OCI-LY1 (cell line): ENCODE results near the gene PTPRT.

Source experiments
- H2AFZ ChIP-seq: fragments of 200-600 bp; sonication (generic), shearing (Covaris generic); 2 replicates; pipeline ENCODE4 v1.6.0; 2014; ENCODE audit warnings: antibody characterized with exemption, mild to moderate bottlenecking, low read length
- H3F3A ChIP-seq: fragments of 200-600 bp; sonication (generic), shearing (Covaris generic); 2 replicates; pipeline ENCODE4 v1.6.0; 2014; ENCODE audit warnings: mild to moderate bottlenecking, antibody characterized with exemption, low read length, moderate library complexity; ENCODE audit not compliant: insufficient read depth
- H3K27ac ChIP-seq: fragments of 200-600 bp; sonication (generic); 2 replicates; pipeline ENCODE4 v1.5.1; 2014; ENCODE audit warnings: low read length, mixed run types, mild to moderate bottlenecking, low read depth; ENCODE audit not compliant: poor library complexity, severe bottlenecking
- H3K27me3 ChIP-seq: fragments of 200-600 bp; sonication (generic); 2 replicates; pipeline ENCODE4 v1.6.0; 2014; ENCODE audit warnings: antibody characterized with exemption, mild to moderate bottlenecking, low read length, moderate library complexity; ENCODE audit not compliant: insufficient read depth
- H3K36me3 ChIP-seq: fragments of 200-600 bp; sonication (generic); 2 replicates; pipeline ENCODE4 v1.6.1; 2014; ENCODE audit warnings: mild to moderate bottlenecking, antibody characterized with exemption, low read length, moderate library complexity, mixed read lengths; ENCODE audit not compliant: insufficient read depth
- H3K4me1 ChIP-seq: fragments of 200-600 bp; sonication (generic); 2 replicates; pipeline ENCODE4 v1.5.1; 2014; ENCODE audit warnings: mild to moderate bottlenecking, low read length, moderate library complexity; ENCODE audit not compliant: insufficient read depth, severe bottlenecking
- H3K4me2 ChIP-seq: fragments of 200-600 bp; sonication (generic), shearing (Covaris generic); 2 replicates; pipeline ENCODE4 v1.6.1; 2014; ENCODE audit warnings: low read length
- H3K4me3 ChIP-seq: fragments of 200-600 bp; sonication (generic); 2 replicates; pipeline ENCODE4 v1.5.1; 2014; ENCODE audit warnings: low read length, low read depth, mild to moderate bottlenecking, mixed read lengths; ENCODE audit not compliant: poor library complexity, severe bottlenecking
- H3K79me2 ChIP-seq: fragments of 200-600 bp; shearing (Covaris generic); 2 replicates; pipeline ENCODE4 v1.6.1; 2016; ENCODE audit warnings: mixed run types, low read length, mixed read lengths; ENCODE audit not compliant: insufficient read depth
- H3K9ac ChIP-seq: fragments of 200-600 bp; sonication (generic), shearing (Covaris generic); 2 replicates; pipeline ENCODE4 v1.6.1; 2014; ENCODE audit warnings: mild to moderate bottlenecking, low read length, mixed read lengths
- H3K9me2 ChIP-seq: fragments of 200-600 bp; sonication (generic), shearing (Covaris generic); 2 replicates; pipeline ENCODE4 v1.6.1; 2014; ENCODE audit warnings: low read depth, mild to moderate bottlenecking, low read length, mixed read lengths
- H3K9me3 ChIP-seq: fragments of 200-600 bp; shearing (Covaris generic); 2 replicates; pipeline ENCODE4 v1.6.1; 2014; ENCODE audit warnings: low read length, mixed read lengths
- H4K20me1 ChIP-seq: fragments of 200-600 bp; sonication (generic), shearing (Covaris generic); 2 replicates; pipeline ENCODE4 v1.6.0; 2016; ENCODE audit warnings: mild to moderate bottlenecking, low read length; ENCODE audit not compliant: insufficient read depth
- CTCF ChIP-seq: fragments of 200-600 bp; sonication (generic), shearing (Covaris generic); IDR thresholded peaks from 2 replicates; pipeline ENCODE4 v1.5.1; 2017; ENCODE audit warnings: mild to moderate bottlenecking, antibody characterized with exemption, low read length, moderate library complexity, mixed read lengths
- EZH2 ChIP-seq: fragments of 200-600 bp; sonication (generic), shearing (Covaris generic); IDR thresholded peaks from 2 replicates; pipeline ENCODE4 v1.8.0; 2017; ENCODE audit warnings: borderline replicate concordance, mixed run types, mild to moderate bottlenecking, antibody characterized with exemption, low read length, moderate library complexity, mixed read lengths

The PTPRT gene

GRCh38 chr20:43229696-43230095 lies 40.0 kb upstream of the PTPRT start:
- Histone ChIP-seq H3K27ac (no peak overlapping the region), H3K9me2 (no peaks in the 10 kb centered on the region), H3K9ac (no peak overlapping the region), H3K4me2 (no peak overlapping the region), H2AFZ (no peak overlapping the region), H4K20me1 (no peaks in the 10 kb centered on the region), H3F3A (no peaks in the 10 kb centered on the region), H3K79me2 (no peaks in the 10 kb centered on the region), H3K4me3 (no peak overlapping the region), H3K9me3 (no peaks in the 10 kb centered on the region), H3K27me3 (no peaks in the 10 kb centered on the region), H3K4me1 (no peaks in the 10 kb centered on the region), H3K36me3 (no peaks in the 10 kb centered on the region)
- TF ChIP-seq CTCF (no peak), EZH2 (no peak)

- no peaks in the 10 kb centered on the region for H3K36me3 ChIP-seq
- H4K20me1 ChIP-seq: no peaks in the 10 kb centered on the region
- H3K9me3 ChIP-seq: no peaks in the 10 kb centered on the region
- H3K27me3 ChIP-seq: no peaks in the 10 kb centered on the region
- H2AFZ ChIP-seq: no peak overlapping the region
- H3K4me2 ChIP-seq: no peak overlapping the region
- H3F3A ChIP-seq: no peaks in the 10 kb centered on the region
- no peaks in the 10 kb centered on the region for H3K4me1 ChIP-seq
- no peak overlapping the region for H3K4me3 ChIP-seq
- no peak overlapping the region for H3K9ac ChIP-seq
- TF ChIP-seq CTCF (no peak), EZH2 (no peak)
- H3K9me2 ChIP-seq: no peaks in the 10 kb centered on the region
- no peak overlapping the region for H3K27ac ChIP-seq
- H3K79me2 ChIP-seq: no peaks in the 10 kb centered on the region
Observed at GRCh38 chr20:43220612-43221011, 30.9 kb upstream of the PTPRT start.

- TF ChIP-seq CTCF (no peak), EZH2 (no peak)
Observed at GRCh38 chr20:43210901-43211300, 21.2 kb upstream of the PTPRT start.

More at GRCh38 chr20:43210901-43211300, 21.2 kb upstream of the PTPRT start:
- Histone ChIP-seq H3K9me2 (no peaks in the 10 kb centered on the region), H3K9ac (no peak overlapping the region), H3K27ac (no peak overlapping the region), H3K4me1 (no peaks in the 10 kb centered on the region), H3F3A (no peaks in the 10 kb centered on the region), H2AFZ (no peak overlapping the region), H3K4me3 (no peak overlapping the region), H3K4me2 (no peak overlapping the region), H3K36me3 (no peaks in the 10 kb centered on the region), H3K27me3 (no peaks in the 10 kb centered on the region), H4K20me1 (no peaks in the 10 kb centered on the region), H3K9me3 (no peaks in the 10 kb centered on the region), H3K79me2 (no peaks in the 10 kb centered on the region)
